Activated T-helper 2 cell treated with anti-CD3 and anti-CD28 coated beads, Interferon-gamma antibody, Interleukin-2, Interleukin-4, amounts not matched to agents 10 μg/mL and 5 μg/mL and 100 μg/mL, durations not matched to agents 14 hours and 24 hours and 36 hours (primary cell): ENCODE results near the gene TPRG1. TPM values are rescaled to one million over a fixed set of nuclear protein-coding genes. Genes with fewer than 3 reads are reported as not detected.

ENCODE experiments used
- DNase-seq: peaks from one replicate; pipeline ENCODE4 v3.0.0; 2021; ENCODE audit warnings: low spot score
- H3K27ac Mint-ChIP-seq: one replicate; pipeline ENCODE4 v1.8.0; 2021; ENCODE audit warnings: mixed read lengths
- H3K27me3 Mint-ChIP-seq: one replicate; pipeline ENCODE4 v1.8.0; 2021; ENCODE audit warnings: low read depth, mixed read lengths
- H3K36me3 Mint-ChIP-seq: one replicate; pipeline ENCODE4 v1.8.0; 2021; ENCODE audit warnings: low read depth, mixed read lengths
- H3K4me1 Mint-ChIP-seq: one replicate; pipeline ENCODE4 v1.8.0; 2021; ENCODE audit warnings: low read depth, mixed read lengths
- H3K4me3 Mint-ChIP-seq: one replicate; pipeline ENCODE4 v1.8.0; 2021; ENCODE audit warnings: low read depth, mild to moderate bottlenecking, moderate library complexity, mixed read lengths
- H3K9me3 Mint-ChIP-seq: one replicate; pipeline ENCODE4 v1.8.0; 2021; ENCODE audit warnings: mixed read lengths
- intact Hi-C: fragments of 100-400 bp; cut with micrococcal nuclease; formaldehyde crosslinking; loops from one replicate; pipeline ENCODE4 v1.15.1; 2023
- total RNA-seq: library from RNA; stranded (reverse); gene quantifications from 2 replicates; pipeline ENCODE4 v1.2.3, GENCODE V29; 2022

TPRG1 gene
- total RNA-seq, 1 donor from 2014 or later: 91.8 TPM

- no peak for DNase-seq
- no peaks in the 10 kb centered on the region for H3K27me3 Mint-ChIP-seq
- peak overlapping the region; percentile 91 for H3K27ac Mint-ChIP-seq
- intact Hi-C loops: loop anchor here (1.0 kb wide), 2 partner anchors 10 kb away; no protein-coding TSS in a partner anchor
- H3K4me1 Mint-ChIP-seq: peaks cover 78% of the 10 kb centered on the region
- H3K4me3 Mint-ChIP-seq: no peak overlapping the region
- peaks cover 32% of the 10 kb centered on the region for H3K36me3 Mint-ChIP-seq
- H3K9me3 Mint-ChIP-seq: peaks cover 5% of the 10 kb centered on the region
Observed at GRCh38 chr3:189297932-189298331, 126.2 kb downstream of the TPRG1 start.

GRCh38 chr3:189298469-189299375 is 127.0 kb downstream of the TPRG1 start:
- DNase-seq: no peak
- peaks cover 76% of the 10 kb centered on the region for H3K4me1 Mint-ChIP-seq
- intact Hi-C loops: loop anchor here (1.0 kb wide), 2 partner anchors 10 kb away; no protein-coding TSS in a partner anchor

GRCh38 chr3:189300345-189300744 is 128.6 kb downstream of the TPRG1 start:
- H3K27ac Mint-ChIP-seq: peak overlapping the region; percentile 56
- H3K4me1 Mint-ChIP-seq: peaks cover 83% of the 10 kb centered on the region
- peaks cover 32% of the 10 kb centered on the region for H3K36me3 Mint-ChIP-seq
- no peak for DNase-seq
- H3K27me3 Mint-ChIP-seq: no peaks in the 10 kb centered on the region
- no peak overlapping the region for H3K4me3 Mint-ChIP-seq
- H3K9me3 Mint-ChIP-seq: peaks cover 5% of the 10 kb centered on the region
- intact Hi-C loops: loop anchor here (10.0 kb wide), 4 partner anchors 384 to 1496 kb away; no protein-coding TSS in a partner anchor

More at GRCh38 chr3:189298469-189299375, 127.0 kb downstream of the TPRG1 start:
- peak overlapping the region; percentile 91 for H3K27ac Mint-ChIP-seq
- no peaks in the 10 kb centered on the region for H3K27me3 Mint-ChIP-seq
- peaks cover 5% of the 10 kb centered on the region for H3K9me3 Mint-ChIP-seq
- H3K36me3 Mint-ChIP-seq: peaks cover 32% of the 10 kb centered on the region
- peak overlapping the region; percentile 35 for H3K4me3 Mint-ChIP-seq

GRCh38 chr3:189301479-189301878 is 129.7 kb downstream of the TPRG1 start:
- H3K27ac Mint-ChIP-seq: peak overlapping the region; percentile 33
- H3K4me3 Mint-ChIP-seq: no peak overlapping the region
- DNase-seq: no peak

GRCh38 chr3:189303584-189303983 is 131.8 kb downstream of the TPRG1 start:
- intact Hi-C loops: loop anchor here (10.0 kb wide), 4 partner anchors 381 to 1499 kb away; no protein-coding TSS in a partner anchor
- no peaks in the 10 kb centered on the region for H3K27me3 Mint-ChIP-seq
- H3K9me3 Mint-ChIP-seq: peaks cover 5% of the 10 kb centered on the region
- peak overlapping the region; percentile 71 for H3K4me3 Mint-ChIP-seq
- peak overlapping the region; percentile 98 for H3K27ac Mint-ChIP-seq
- peaks cover 41% of the 10 kb centered on the region for H3K36me3 Mint-ChIP-seq
- no peak for DNase-seq
- peaks cover 83% of the 10 kb centered on the region for H3K4me1 Mint-ChIP-seq

More at GRCh38 chr3:189301479-189301878, 129.7 kb downstream of the TPRG1 start:
- H3K36me3 Mint-ChIP-seq: peaks cover 32% of the 10 kb centered on the region
- H3K27me3 Mint-ChIP-seq: no peaks in the 10 kb centered on the region
- H3K4me1 Mint-ChIP-seq: peaks cover 84% of the 10 kb centered on the region
- H3K9me3 Mint-ChIP-seq: peaks cover 5% of the 10 kb centered on the region
- intact Hi-C loops: loop anchor here (10.0 kb wide), 4 partner anchors 383 to 1497 kb away; no protein-coding TSS in a partner anchor

- H3K4me3 Mint-ChIP-seq: peak overlapping the region; percentile 71
Observed at GRCh38 chr3:189304465-189305351, 132.9 kb downstream of the TPRG1 start.

GRCh38 chr3:189305412-189305811 is 133.6 kb downstream of the TPRG1 start:
- intact Hi-C loops: loop anchor here (1.0 to 10.0 kb wide), 11 partner anchors 17 to 1563 kb away; no protein-coding TSS in a partner anchor
- peaks cover 46% of the 10 kb centered on the region for H3K36me3 Mint-ChIP-seq
- H3K4me1 Mint-ChIP-seq: peaks cover 68% of the 10 kb centered on the region
- no peak for DNase-seq
- peak overlapping the region; percentile 98 for H3K27ac Mint-ChIP-seq
- H3K9me3 Mint-ChIP-seq: peaks cover 5% of the 10 kb centered on the region
- H3K4me3 Mint-ChIP-seq: peak overlapping the region; percentile 71
- no peaks in the 10 kb centered on the region for H3K27me3 Mint-ChIP-seq

More at GRCh38 chr3:189304465-189305351, 132.9 kb downstream of the TPRG1 start:
- no peaks in the 10 kb centered on the region for H3K27me3 Mint-ChIP-seq
- intact Hi-C loops: loop anchor here (1.0 to 10.0 kb wide), 11 partner anchors 16 to 1562 kb away; no protein-coding TSS in a partner anchor
- peaks cover 5% of the 10 kb centered on the region for H3K9me3 Mint-ChIP-seq
- H3K27ac Mint-ChIP-seq: peak overlapping the region; percentile 98
- H3K4me1 Mint-ChIP-seq: peaks cover 75% of the 10 kb centered on the region
- no peak for DNase-seq
- peaks cover 43% of the 10 kb centered on the region for H3K36me3 Mint-ChIP-seq

GRCh38 chr3:189307963-189308362 is 136.2 kb downstream of the TPRG1 start:
- H3K9me3 Mint-ChIP-seq: no peaks in the 10 kb centered on the region
- DNase-seq: no peak
- H3K27ac Mint-ChIP-seq: peak overlapping the region; percentile 98
- H3K27me3 Mint-ChIP-seq: no peaks in the 10 kb centered on the region
- peaks cover 64% of the 10 kb centered on the region for H3K4me1 Mint-ChIP-seq
- intact Hi-C loops: loop anchor here (1.0 to 10.0 kb wide), 15 partner anchors 10 to 1566 kb away; no protein-coding TSS in a partner anchor
- H3K36me3 Mint-ChIP-seq: peaks cover 51% of the 10 kb centered on the region
- H3K4me3 Mint-ChIP-seq: peak overlapping the region; percentile 93

GRCh38 chr3:189308608-189309007 is 136.8 kb downstream of the TPRG1 start:
- intact Hi-C loops: loop anchor here (1.0 to 10.0 kb wide), 16 partner anchors 10 to 1566 kb away; no protein-coding TSS in a partner anchor
- Mint-ChIP-seq H3K4me3 (peak overlapping the region; percentile 93), H3K27ac (peak overlapping the region; percentile 98), H3K27me3 (no peaks in the 10 kb centered on the region), H3K9me3 (no peaks in the 10 kb centered on the region), H3K36me3 (peaks cover 57% of the 10 kb centered on the region), H3K4me1 (peaks cover 64% of the 10 kb centered on the region)
- no peak for DNase-seq

GRCh38 chr3:189309400-189309975 is 137.7 kb downstream of the TPRG1 start:
- intact Hi-C loops: loop anchor here (1.0 to 10.0 kb wide), 12 partner anchors 37 to 1567 kb away; no protein-coding TSS in a partner anchor
- Mint-ChIP-seq H3K9me3 (peaks cover 5% of the 10 kb centered on the region), H3K4me1 (peaks cover 64% of the 10 kb centered on the region), H3K4me3 (peak overlapping the region; percentile 93), H3K27me3 (no peaks in the 10 kb centered on the region), H3K36me3 (peaks cover 66% of the 10 kb centered on the region), H3K27ac (peak overlapping the region; percentile 98)
- DNase-seq: no peak

- Mint-ChIP-seq H3K4me3 (peak overlapping the region; percentile 86), H3K36me3 (peaks cover 86% of the 10 kb centered on the region), H3K27me3 (no peaks in the 10 kb centered on the region), H3K27ac (peak overlapping the region; percentile 85), H3K4me1 (peaks cover 61% of the 10 kb centered on the region), H3K9me3 (peaks cover 5% of the 10 kb centered on the region)
- intact Hi-C loops: no loop called here
- no peak for DNase-seq
Observed at GRCh38 chr3:189311521-189311920, 139.8 kb downstream of the TPRG1 start.
